ENCODE data around the gene PDGFA. TPM values are rescaled to one million over a fixed set of nuclear protein-coding genes. Genes with fewer than 3 reads are reported as not detected.

PDGFA gene
- total RNA-seq, 1 donor from 2014 or later, result 32.4 TPM

- DNase-seq, result no peak
These were observed 45.6 kb downstream of the PDGFA start for GRCh38 chr7:473870-474604.

GRCh38 chr7:473211-473734 lies 46.4 kb downstream of the PDGFA start:
- DNase-seq, result no peak

GRCh38 chr7:472640-472957 lies 47.0 kb downstream of the PDGFA start:
- DNase-seq, result no peak

DNA sequence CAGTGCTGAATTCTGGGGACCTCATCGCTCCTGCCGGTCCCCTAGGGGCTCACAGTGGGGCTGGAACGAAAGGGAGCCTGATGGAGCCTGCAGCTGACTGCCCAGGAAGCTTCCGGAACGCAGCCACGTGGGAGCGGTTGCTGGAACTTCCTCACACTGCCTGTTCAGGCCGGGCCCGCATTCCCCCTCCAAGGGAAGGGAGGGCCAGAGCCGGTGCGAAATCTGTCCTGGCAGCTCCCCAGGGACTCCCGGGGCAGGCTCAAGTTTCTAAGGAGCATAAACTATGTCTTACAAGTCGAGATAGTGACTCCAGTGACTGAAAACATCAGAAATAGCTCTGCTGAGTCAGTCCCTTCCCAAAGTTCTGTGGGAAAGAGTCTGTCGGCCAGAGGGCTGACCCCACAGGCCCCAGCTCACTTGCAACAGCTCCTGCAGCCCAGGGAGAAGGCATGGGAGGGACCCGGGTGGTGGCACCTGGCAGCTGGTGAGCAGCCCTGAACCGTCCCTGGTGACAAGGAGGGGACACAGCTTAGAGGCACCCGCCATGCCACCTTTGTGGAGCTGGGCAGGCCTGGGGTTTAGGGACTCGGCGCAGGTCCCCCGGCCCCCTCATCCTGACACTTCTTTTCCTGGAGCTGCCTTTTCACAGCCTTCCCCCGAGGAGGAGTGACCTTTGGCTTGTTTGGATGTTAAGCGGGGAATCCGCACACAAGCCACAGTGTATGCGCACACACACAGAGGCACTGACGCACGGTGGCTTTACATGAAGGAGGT lies 47.6 kb downstream of the PDGFA start:
- DNase-seq, result no peak

GRCh38 chr7:471191-471865 lies 48.3 kb downstream of the PDGFA start:
- no peak for DNase-seq

DNA sequence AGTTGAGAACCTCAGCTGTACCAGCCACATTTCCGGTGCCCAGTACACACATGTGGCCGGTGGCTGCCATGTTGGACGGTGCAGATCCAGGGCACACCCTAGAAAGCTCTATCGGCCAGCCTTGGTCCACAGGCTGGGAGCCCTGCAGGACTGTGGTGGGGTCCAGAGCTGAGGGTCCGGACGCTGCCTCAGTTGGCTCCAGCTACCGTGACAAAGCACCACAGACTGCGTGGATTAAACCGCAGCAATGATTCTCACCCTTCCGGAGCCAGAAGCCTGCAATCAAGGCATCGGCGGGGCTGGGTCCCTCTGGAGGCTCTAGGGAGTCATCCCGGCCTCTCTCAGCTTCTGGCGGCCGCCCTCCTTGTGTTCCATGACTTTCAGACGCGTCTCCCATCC lies 50.1 kb downstream of the PDGFA start:
- no peak for DNase-seq

- DNase-seq, result no peak
These were observed 50.7 kb downstream of the PDGFA start for GRCh38 chr7:468681-469562.

DNA sequence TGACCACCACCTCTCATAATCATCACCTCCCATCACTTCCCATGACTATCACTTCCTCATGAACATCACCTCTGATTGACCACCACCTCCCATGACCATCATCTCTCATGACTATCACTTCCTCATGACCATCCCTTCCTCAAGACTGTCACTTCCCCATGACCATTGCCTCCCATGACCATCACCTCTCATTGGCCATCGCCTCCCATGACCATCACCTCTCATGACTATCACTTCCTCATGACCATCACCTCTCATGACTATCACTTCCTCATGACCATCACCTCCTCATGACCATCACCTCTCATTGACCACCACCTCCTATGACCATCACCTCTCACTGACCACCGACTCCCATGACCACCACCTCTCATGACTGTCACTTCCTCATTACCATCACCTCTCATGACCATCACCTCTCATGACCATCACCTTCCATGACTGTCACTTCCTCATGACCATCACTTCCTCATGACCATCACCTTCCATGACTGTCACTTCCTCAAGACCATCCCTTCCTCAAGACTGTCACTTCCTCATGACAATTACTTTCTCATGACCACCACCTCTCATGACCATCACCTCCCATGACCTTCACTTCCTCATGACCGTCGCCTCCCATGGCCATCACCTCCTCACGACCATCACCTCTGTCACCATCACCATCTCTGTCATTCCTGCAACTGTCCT lies 51.6 kb downstream of the PDGFA start:
- no peak for DNase-seq

DNA sequence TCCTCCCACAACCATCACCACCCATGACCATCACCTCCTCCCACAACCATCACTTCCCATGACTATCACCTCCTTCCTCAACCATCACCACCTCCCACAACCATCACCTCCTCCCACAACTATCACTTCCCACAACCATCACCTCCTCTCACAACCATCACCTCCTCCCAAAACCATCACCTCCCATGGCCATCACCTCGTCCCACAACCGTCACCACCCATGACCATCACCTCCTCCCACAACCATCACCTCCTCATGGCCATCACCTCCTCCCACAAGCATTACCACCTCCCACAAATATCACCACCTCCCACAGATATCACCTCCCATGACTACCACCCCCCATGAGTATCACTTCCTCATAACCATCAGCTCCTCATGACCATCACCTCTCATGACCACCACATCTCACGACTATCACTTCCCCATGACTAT lies 52.2 kb downstream of the PDGFA start:
- DNase-seq, result no peak

DNA sequence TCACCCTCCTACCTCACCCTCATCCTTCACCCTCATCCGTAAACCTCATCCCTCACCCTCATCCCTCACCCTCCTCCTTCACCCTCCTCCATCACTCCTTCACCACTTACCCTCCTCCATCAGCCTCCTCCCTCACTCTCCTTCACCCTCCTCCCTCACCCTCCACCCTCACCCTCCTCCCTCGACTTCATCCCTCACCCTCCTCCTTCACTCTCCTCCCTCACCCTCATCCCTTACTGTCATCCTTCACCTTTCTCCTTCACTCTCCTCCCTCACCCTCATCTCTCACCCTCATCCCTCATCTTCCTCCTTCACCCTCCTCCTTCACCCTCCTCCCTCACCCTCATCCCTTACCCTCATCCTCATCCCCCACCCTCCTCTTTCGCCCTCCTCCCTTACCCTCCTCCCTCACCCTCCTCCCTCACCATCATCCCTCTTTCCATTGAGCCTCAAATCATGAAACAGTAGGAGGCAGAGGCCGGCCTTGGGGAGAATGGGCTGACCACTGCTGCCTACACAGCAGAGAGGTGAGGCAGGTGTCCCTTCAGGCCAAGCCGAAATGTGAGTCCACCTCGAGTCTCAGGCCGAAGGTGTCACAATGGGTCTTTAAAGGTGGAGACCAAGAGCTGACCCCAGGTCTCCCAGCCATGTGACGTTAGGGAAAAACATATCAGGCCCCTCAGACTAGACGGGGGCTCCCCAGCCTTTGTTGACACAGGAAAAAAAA lies 53.0 kb downstream of the PDGFA start:
- DNase-seq, result no peak

GRCh38 chr7:465710-466400 lies 53.8 kb downstream of the PDGFA start:
- no peak for DNase-seq

DNA sequence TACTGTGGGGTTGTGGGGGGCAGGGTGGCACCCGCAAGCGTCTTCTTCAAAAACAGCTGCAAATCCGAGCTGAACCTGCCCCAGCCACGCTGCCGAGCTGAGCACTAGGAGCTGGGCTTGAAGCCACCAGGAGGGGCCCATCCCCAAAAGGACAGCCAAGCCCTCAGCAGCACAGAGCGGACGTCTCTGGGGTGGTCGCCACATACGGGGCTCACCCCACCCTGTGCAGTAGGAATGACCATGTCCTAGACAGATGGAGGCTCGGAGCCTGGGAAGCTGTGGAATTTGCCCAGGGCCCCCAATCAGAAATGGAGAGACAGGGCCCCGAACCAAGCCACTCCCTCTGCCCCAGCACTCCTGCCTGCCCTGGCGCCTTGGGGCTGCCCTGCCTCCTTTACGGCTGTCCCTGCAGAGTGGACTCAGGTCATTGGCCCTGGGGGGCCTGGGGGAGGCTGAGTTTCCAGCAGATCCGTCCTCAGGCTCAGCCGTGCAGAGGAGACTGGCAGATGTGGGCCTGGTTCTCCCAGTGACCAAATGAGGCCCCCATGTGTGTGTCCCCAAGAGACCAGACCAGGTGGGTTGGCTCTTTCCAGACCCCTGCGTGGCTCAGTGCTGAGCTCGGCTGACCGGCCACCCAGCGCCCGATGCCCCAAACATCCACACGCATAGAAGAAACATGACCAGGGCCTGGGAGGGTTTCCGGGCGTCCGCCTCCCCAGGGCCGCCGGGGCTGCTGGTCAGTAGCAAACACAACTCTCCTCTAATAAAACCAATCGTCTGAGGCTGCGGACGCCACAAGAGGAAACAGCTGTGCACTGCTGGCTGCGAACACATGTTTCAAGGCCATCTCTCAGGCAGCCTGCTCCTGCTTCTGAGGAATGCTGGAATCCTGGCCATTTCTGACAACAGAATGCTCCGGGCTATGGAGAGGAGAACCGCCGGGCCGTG lies 54.9 kb downstream of the PDGFA start:
- no peak for DNase-seq

- DNase-seq, result no peak
These were observed 55.7 kb downstream of the PDGFA start for GRCh38 chr7:463817-464453.

- no peak for DNase-seq
These were observed 56.3 kb downstream of the PDGFA start for GRCh38 chr7:463362-463781.

DNA sequence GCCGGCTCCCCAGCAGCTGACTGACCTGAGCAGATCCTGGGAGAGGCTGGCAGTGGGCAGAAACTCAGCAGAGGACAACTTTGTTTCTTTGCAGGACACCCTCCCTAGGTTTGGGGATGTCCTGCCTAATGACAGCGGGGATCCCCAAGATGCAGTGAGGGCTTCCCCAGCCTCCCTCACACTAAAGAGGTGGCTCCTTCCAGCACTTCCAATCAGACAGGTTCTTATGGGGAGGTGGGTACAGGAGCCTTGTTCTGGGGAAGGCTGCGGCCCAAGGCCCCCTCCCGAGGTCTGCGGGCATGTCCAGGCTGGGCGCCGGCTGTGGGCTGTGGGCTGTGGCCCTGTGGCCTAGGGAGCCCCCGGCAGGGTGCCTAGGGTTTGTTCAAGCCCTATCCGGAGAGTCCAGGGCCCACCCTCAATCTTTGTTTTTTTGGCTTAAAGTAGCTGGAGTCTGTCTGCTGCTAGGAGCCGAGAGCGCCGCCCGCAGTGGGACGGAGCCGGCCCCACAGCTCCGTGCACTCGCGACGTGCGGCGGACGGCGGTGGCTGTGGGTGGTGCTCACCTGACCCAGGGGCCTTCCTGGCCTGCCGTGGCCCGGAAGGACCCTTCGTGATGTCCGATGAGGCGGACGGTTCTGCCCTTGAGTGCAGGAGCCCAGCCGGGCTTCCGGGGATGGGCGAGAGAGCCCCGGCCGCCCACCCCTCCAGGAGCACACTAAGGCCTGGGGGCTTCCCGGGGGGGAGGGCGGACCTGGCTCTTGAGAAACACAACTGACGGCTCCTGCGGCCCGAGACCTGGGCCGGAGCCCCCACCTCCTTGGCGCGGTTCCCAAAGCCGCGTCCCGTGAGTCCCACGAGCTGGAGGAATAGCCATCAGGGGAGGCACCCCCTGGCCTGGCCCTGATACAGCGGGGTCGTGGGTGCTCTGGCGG lies 57.2 kb downstream of the PDGFA start:
- no peak for DNase-seq

DNA sequence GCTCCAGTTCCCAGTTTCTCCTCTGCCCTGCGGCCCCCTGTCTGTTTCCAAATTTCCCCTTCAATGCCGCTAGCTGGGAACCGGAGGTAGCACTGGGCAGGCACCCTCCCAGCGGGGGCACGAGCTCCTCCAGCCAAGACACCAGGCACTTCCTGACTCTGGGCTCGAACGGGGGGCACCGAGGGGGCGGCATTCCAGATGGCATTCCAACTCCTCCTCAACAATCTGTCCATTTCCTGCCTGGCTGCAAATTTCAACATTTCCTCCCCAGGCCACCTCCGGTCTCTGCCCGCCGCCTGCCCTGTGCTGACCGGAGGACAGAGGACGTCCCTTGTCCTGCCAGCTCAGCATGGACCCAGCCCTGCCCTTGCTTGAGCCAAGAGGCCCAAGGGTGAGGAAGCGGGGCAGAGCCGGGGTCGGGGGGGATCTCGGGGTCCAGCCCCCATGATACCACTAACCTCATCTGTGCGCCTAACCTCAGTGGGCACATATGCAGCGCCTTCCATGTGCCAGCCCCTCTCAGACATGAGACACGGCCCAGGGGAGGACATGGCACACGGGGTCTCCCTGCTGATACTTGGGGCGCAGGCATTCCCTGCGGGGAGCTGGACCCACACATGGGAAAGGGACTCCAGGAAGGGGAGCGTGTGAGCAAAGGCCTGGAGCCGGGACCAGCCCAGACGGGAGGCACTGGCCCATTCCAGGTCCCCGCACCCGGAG lies 58.0 kb downstream of the PDGFA start:
- DNase-seq, result no peak

DNA sequence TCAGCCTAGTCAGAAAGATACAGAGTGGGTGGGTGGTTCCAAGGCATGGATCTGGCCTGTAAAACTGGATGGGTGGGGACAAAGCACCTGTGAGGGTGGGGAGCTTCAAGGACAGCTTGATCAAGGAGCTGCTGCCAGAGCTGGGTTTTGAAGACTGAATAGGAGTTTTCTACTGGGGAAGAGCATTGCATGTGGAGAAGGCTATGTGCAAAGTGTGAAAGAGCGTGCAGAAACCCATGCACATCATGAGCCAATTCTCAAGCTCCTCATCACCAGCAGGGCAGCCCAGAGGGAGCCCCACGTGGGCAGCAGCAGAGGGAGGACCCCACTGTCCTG lies 58.6 kb downstream of the PDGFA start:
- DNase-seq, result no peak

Measured in occipital lobe (tissue), 2 donors.